SK-N-SH (cell line): ENCODE data around the gene COPZ1.

Experiments used
- CTCF ChIP-seq: fragments of 200-600 bp; sonication (generic); IDR thresholded peaks from 2 replicates; pipeline ENCODE4 v1.6.1; 2017; ENCODE audit warnings: antibody characterized with exemption, mild to moderate bottlenecking, moderate library complexity
- EZH2phosphoT487 ChIP-seq: fragments of 200-600 bp; sonication (generic); IDR thresholded peaks from 2 replicates; pipeline ENCODE4 v1.6.1; 2017; ENCODE audit warnings: low read depth, mixed run types, mild to moderate bottlenecking, antibody characterized with exemption, moderate library complexity, borderline replicate concordance
- GABPA ChIP-seq: IDR thresholded peaks from 2 replicates; pipeline ENCODE4 v1.4.0; 2012; ENCODE audit warnings: low read depth, mild to moderate bottlenecking
- NRF1 ChIP-seq: IDR thresholded peaks from 2 replicates; pipeline ENCODE4 v1.6.1; 2012; ENCODE audit warnings: low read depth, mild to moderate bottlenecking, low read length
- REST ChIP-seq: IDR thresholded peaks from 2 replicates; pipeline ENCODE4 v1.6.1; 2012; ENCODE audit warnings: mild to moderate bottlenecking, low read depth, low read length, moderate library complexity
- SIN3A ChIP-seq: IDR thresholded peaks from 2 replicates; pipeline ENCODE4 v1.6.1; 2012; ENCODE audit warnings: low read depth, mild to moderate bottlenecking, low read length, moderate library complexity, borderline replicate concordance
- TCF12 ChIP-seq: IDR thresholded peaks from 2 replicates; pipeline ENCODE4 v1.4.0; 2012
- USF2 ChIP-seq: fragments of 150-350 bp; IDR thresholded peaks from 2 replicates; pipeline ENCODE4 v1.6.1; 2017; ENCODE audit warnings: antibody characterized with exemption, low read length, low read depth, borderline replicate concordance

DNA sequence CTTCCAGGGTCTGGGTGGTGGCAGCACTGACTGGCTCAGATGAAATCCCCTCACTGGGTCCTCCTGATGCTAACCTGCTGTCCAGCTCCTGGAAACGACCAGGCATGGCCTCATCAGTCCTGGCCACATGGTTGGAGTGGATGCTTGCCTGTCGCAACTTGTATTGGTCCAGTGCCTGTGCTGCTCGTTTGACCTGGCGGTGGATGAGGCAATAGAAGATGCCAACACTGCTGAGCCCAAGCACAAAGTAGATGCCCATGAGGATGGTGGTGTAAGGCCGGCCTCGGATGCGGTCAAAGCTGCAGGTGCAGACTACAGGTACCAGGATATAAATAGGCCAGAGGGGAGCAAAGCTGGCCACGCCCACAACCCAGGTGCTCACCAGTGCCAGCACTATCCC, 38.1 kb downstream of the COPZ1 start:
- TF ChIP-seq SIN3A (no peak), USF2 (no peak), CTCF (no peak), GABPA (no peak), NRF1 (no peak), EZH2phosphoT487 (no peak), REST (no peak), TCF12 (no peak)
